Measurements from ENCODE around the gene PHACTR3. TPM values are rescaled to one million over a fixed set of nuclear protein-coding genes. Genes with fewer than 3 reads are reported as not detected.

The PHACTR3 gene
- total RNA-seq, 1 experiment from 2014 or later: not detected

DNA sequence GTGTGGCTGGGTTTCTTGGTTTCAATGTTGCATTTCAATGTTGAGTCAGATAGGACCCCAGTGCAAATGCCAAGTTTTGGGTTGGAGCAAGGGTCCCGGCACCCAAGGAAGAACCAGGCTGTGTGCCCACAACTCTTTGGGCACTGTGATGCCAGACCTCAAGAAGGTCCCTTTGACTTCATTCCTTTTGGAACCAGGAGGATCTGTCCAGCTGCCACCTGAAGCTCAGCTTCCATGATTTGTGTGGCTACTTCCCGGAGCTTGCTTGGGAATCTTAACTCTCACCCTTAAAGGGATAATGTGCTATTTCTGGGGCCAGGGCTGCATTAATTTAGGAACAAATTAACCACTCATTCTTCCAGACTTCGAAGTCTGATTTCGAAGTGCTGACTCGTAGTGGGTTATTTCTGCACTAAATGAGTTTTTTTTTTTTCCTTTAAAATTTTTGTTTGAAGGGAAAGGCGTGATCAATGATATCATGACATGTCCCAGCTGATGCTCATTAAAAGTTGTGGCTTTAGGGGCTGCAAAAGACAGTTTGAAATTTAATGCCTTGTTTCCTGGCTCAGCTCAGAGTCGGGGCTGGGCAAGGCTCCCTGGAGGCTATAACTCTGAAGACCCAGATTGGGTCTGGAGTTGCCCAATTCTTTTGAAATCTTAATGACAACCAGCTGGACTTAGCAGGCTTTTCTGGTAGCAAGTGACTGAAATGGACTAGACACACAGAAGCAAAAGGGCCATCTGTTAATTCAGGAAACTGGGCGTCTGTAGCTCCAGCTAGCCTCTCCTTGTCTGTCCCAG, 24.0 kb upstream of the PHACTR3 start:
- Mint-ChIP-seq H3K27ac (no peak overlapping the region), H3K36me3 (ENCODE audit: insufficient read depth in 1 of 3, low read depth in 3 of 3) (no peaks in the 10 kb centered on the region; a peak in 1 of 7 replicates), H3K4me3 (no peak overlapping the region), H3K4me1 (peaks cover 0 to 3% of the 10 kb centered on the region in 2 experiments; a peak in 1 of 4 replicates), H3K9me3 (peaks cover 0 to 32% of the 10 kb centered on the region in 2 experiments; a peak in 3 of 5 replicates), H3K27me3 (ENCODE audit: low read depth) (peaks cover 70% of the 10 kb centered on the region)
- no peaks in the 10 kb centered on the region for H3K9me3 ChIP-seq (ENCODE audit: control insufficient read depth, low read depth, low read length)
- H3K27ac ChIP-seq (ENCODE audit: insufficient read length, low read depth, low read length): no peak overlapping the region
- no peak overlapping the region for H4K5ac ChIP-seq (ENCODE audit: insufficient read length, low read depth, low read length)
- H3K4me2 ChIP-seq (ENCODE audit: insufficient read depth, insufficient read length, low read length): no peak overlapping the region
- no peaks in the 10 kb centered on the region for H3K23me2 ChIP-seq (ENCODE audit: insufficient read length, low read depth, low read length, poor library complexity, severe bottlenecking)
- H3K18ac ChIP-seq (ENCODE audit: insufficient read length, low read depth, low read length): no peak overlapping the region
- no peak overlapping the region for H3K14ac ChIP-seq (ENCODE audit: insufficient read depth, low read length)
- no peak overlapping the region for H2AFZ ChIP-seq (ENCODE audit: low read length)
- no peak overlapping the region for H3K4ac ChIP-seq (ENCODE audit: low read depth, low read length)
- no peak for DNase-seq
- no peak overlapping the region for H2BK12ac ChIP-seq (ENCODE audit: insufficient read length, low read depth, low read length)
- no peak overlapping the region for H3T11ph ChIP-seq (ENCODE audit: low read length)
- H3K4me1 ChIP-seq (ENCODE audit: insufficient read depth, low read length): no peaks in the 10 kb centered on the region
- no peak overlapping the region for H3K23ac ChIP-seq (ENCODE audit: insufficient read length, low read depth, low read length)
- TF ChIP-seq, protein P1, sequence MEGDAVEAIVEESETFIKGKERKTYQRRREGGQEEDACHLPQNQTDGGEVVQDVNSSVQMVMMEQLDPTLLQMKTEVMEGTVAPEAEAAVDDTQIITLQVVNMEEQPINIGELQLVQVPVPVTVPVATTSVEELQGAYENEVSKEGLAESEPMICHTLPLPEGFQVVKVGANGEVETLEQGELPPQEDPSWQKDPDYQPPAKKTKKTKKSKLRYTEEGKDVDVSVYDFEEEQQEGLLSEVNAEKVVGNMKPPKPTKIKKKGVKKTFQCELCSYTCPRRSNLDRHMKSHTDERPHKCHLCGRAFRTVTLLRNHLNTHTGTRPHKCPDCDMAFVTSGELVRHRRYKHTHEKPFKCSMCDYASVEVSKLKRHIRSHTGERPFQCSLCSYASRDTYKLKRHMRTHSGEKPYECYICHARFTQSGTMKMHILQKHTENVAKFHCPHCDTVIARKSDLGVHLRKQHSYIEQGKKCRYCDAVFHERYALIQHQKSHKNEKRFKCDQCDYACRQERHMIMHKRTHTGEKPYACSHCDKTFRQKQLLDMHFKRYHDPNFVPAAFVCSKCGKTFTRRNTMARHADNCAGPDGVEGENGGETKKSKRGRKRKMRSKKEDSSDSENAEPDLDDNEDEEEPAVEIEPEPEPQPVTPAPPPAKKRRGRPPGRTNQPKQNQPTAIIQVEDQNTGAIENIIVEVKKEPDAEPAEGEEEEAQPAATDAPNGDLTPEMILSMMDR (conservative IDR thresholded peaks at IDR 0.05): no peak
- WGBS (ENCODE audit: extremely low coverage, insufficient read length, low lambda C conversion rate): no CpG with 5 or more reads among the region's 8 CpGs
- no peak overlapping the region for H3K9ac ChIP-seq (ENCODE audit: extremely low read depth, insufficient read length, low read length)
- H4K91ac ChIP-seq (ENCODE audit: insufficient read length, low read depth, low read length): no peak overlapping the region
- peaks cover 18% of the 10 kb centered on the region; the same call in 1 of the 2 replicates for H3K27me3 ChIP-seq (ENCODE audit: insufficient read depth, low read length)
- no peaks in the 10 kb centered on the region for H3K79me2 ChIP-seq (ENCODE audit: insufficient read depth, low read length)
- no peaks in the 10 kb centered on the region for H4K20me1 ChIP-seq (ENCODE audit: control insufficient read depth, insufficient read depth, insufficient read length)
- no peak overlapping the region for H2BK120ac ChIP-seq (ENCODE audit: low read depth, low read length, poor library complexity, severe bottlenecking)
- no peaks in the 10 kb centered on the region for H3K79me1 ChIP-seq (ENCODE audit: insufficient read depth, low read depth, low read length, poor library complexity, severe bottlenecking)
- H2AK5ac ChIP-seq (ENCODE audit: insufficient read length, low read length): no peak overlapping the region
- H4K8ac ChIP-seq (replicated peaks; ENCODE audit: insufficient read length, low read depth, low read length): no peak overlapping the region
- no peak overlapping the region for H2BK20ac ChIP-seq (ENCODE audit: low read depth, low read length, poor library complexity, severe bottlenecking)
- H3K56ac ChIP-seq (ENCODE audit: insufficient read length, low read depth, low read length): no peak overlapping the region
- H2BK5ac ChIP-seq (ENCODE audit: insufficient read length, low read length): no peak overlapping the region
- no peak overlapping the region for H2BK15ac ChIP-seq (ENCODE audit: low read depth, low read length)

Data from H9 (cell line).